Gastroesophageal sphincter (tissue), 4 donors: ENCODE results near the gene KIAA0825. TPM values are rescaled to one million over a fixed set of nuclear protein-coding genes. Genes with fewer than 3 reads are reported as not detected.

Source experiments
- ATAC-seq: fragments of 150-250 bp; one replicate; pipeline ENCODE4 v1.9.1; 2016; ENCODE audit warnings: mild to moderate bottlenecking, moderate library complexity
- H3K27ac ChIP-seq, 4 donors: fragments of 200-600 bp; sonication (generic) in 3 of 4; 1 replicate in 3 of 4; 2 replicates in 1 of 4; pipeline ENCODE4 v1.5.1; 2016 to 2019
- H3K27me3 ChIP-seq: fragments of 200-600 bp; sonication (generic); one replicate; pipeline ENCODE4 v1.5.1; 2019
- H3K36me3 ChIP-seq, 2 donors: fragments of 200-600 bp; sonication (generic); one replicate each; pipeline ENCODE4 v1.5.1; 2019; ENCODE audit warnings: control low read depth in 1 of 2
- H3K4me1 ChIP-seq, 3 donors: fragments of 200-600 bp; sonication (generic); 1 replicate in 2 of 3; 2 replicates in 1 of 3; pipeline ENCODE4 v1.5.1; 2016 to 2019; ENCODE audit warnings: control low read depth in 2 of 3
- H3K4me3 ChIP-seq, 2 donors: fragments of 200-600 bp; sonication (generic); one replicate each; pipeline ENCODE4 v1.5.1; 2019; ENCODE audit warnings: mild to moderate bottlenecking in 1 of 2, moderate library complexity in 1 of 2
- H3K9me3 ChIP-seq, 3 donors: fragments of 200-600 bp; sonication (generic); one replicate each; pipeline ENCODE4 v1.5.1; 2017 to 2019; ENCODE audit warnings: control low read depth in 2 of 3
- CTCF ChIP-seq, 4 experiments: fragments of 200-600 bp in 2 of 4; fragments of 450-650 bp in 2 of 4; sonication (generic) in 1 of 4; IDR thresholded peaks; one replicate each; pipeline ENCODE4 v1.5.1; 2017 to 2019; ENCODE audit warnings: antibody characterized with exemption in 4 of 4, mild to moderate bottlenecking in 2 of 4, moderate library complexity in 2 of 4
- EP300 ChIP-seq: sonication (generic); formaldehyde crosslinking; IDR thresholded peaks from one replicate; pipeline ENCODE4 v1.6.1; 2017; ENCODE audit warnings: antibody characterized with exemption, mild to moderate bottlenecking
- POLR2A ChIP-seq, 2 donors: fragments of 450-650 bp; IDR thresholded peaks; one replicate each; pipeline ENCODE4 v1.6.1; 2017; ENCODE audit warnings: antibody characterized with exemption in 2 of 2, mild to moderate bottlenecking in 2 of 2, moderate library complexity in 1 of 2
- POLR2AphosphoS5 ChIP-seq: sonication (generic); formaldehyde crosslinking; IDR thresholded peaks from one replicate; pipeline ENCODE4 v1.6.1; 2017; ENCODE audit warnings: antibody characterized with exemption
- WGBS, 2 donors: methylation state at CpG; one replicate each; pipeline ENCODE4 v1.1.5; 2018; ENCODE audit warnings: low coverage in 1 of 2; 5-methylcytosine and 5-hydroxymethylcytosine counted together
- total RNA-seq, 4 donors: library from RNA; depleted of rRNA; stranded (reverse); fragments of >200 nt; gene quantifications; one replicate each; pipeline ENCODE4 v1.1.0, GENCODE V29; 2016

KIAA0825 gene
- total RNA-seq, 4 donors from 2014 or later, result 3.0 to 7.9 (median 4.8) TPM

GRCh38 chr5:94192658-94193391, 425.6 kb downstream of the KIAA0825 start:
- H3K4me3 ChIP-seq, result no peak overlapping the region
- WGBS, 2 donors, result 88 to 100% methylated on average over 3 of the region's 3 CpGs
- no peaks in the 10 kb centered on the region for H3K27me3 ChIP-seq
- no peak for ATAC-seq
- H3K4me1 ChIP-seq, result no peaks in the 10 kb centered on the region
- TF ChIP-seq POLR2AphosphoS5 (no peak), EP300 (no peak), POLR2A (IDR thresholded peaks at IDR 0.05) (no peak), CTCF (IDR thresholded peaks at IDR 0.05) (no peak)
- no peak overlapping the region for H3K27ac ChIP-seq
- no peaks in the 10 kb centered on the region for H3K36me3 ChIP-seq
- H3K9me3 ChIP-seq, result no peaks in the 10 kb centered on the region

- H3K4me3 ChIP-seq, result no peak overlapping the region
- H3K27ac ChIP-seq, result no peak overlapping the region
- 61 to 85% methylated on average over 2 of the region's 2 CpGs for WGBS, 2 donors
- no peak for TF ChIP-seq POLR2AphosphoS5
- H3K36me3 ChIP-seq, result no peaks in the 10 kb centered on the region
- no peaks in the 10 kb centered on the region for H3K4me1 ChIP-seq
- no peaks in the 10 kb centered on the region for H3K27me3 ChIP-seq
- ATAC-seq, result no peak
- no peaks in the 10 kb centered on the region for H3K9me3 ChIP-seq
Measured at GRCh38 chr5:94191604-94192003, 426.8 kb downstream of the KIAA0825 start.

GRCh38 chr5:94188725-94189124, 429.7 kb downstream of the KIAA0825 start:
- 63 to 69% methylated on average over 2 of the region's 2 CpGs for WGBS, 2 donors
- Histone ChIP-seq H3K4me1 (no peaks in the 10 kb centered on the region), H3K27ac (no peak overlapping the region), H3K36me3 (no peaks in the 10 kb centered on the region), H3K4me3 (no peak overlapping the region), H3K27me3 (no peaks in the 10 kb centered on the region), H3K9me3 (no peaks in the 10 kb centered on the region)
- no peak for TF ChIP-seq POLR2AphosphoS5
- TF ChIP-seq EP300, result no peak
- ATAC-seq, result no peak

GRCh38 chr5:94184870-94185269, 433.5 kb downstream of the KIAA0825 start:
- Histone ChIP-seq H3K27ac (no peak overlapping the region), H3K27me3 (no peaks in the 10 kb centered on the region), H3K4me3 (no peak overlapping the region), H3K9me3 (no peaks in the 10 kb centered on the region), H3K4me1 (no peaks in the 10 kb centered on the region), H3K36me3 (no peaks in the 10 kb centered on the region)
- no peak for ATAC-seq
- no peak for TF ChIP-seq EP300
- TF ChIP-seq POLR2AphosphoS5, result no peak
- TF ChIP-seq POLR2A (IDR thresholded peaks at IDR 0.05), result no peak
- TF ChIP-seq CTCF (IDR thresholded peaks at IDR 0.05), result no peak
- WGBS, 2 donors, result 67% methylated on average over 1 of the region's 1 CpG

GRCh38 chr5:94181895-94182294, 436.5 kb downstream of the KIAA0825 start:
- H3K4me1 ChIP-seq, result no peaks in the 10 kb centered on the region
- H3K4me3 ChIP-seq, result no peak overlapping the region
- H3K27me3 ChIP-seq, result no peaks in the 10 kb centered on the region
- H3K36me3 ChIP-seq, result no peaks in the 10 kb centered on the region
- WGBS, 2 donors, result 49 to 59% methylated on average over 2 of the region's 2 CpGs
- TF ChIP-seq POLR2AphosphoS5 (no peak), CTCF (IDR thresholded peaks at IDR 0.05) (no peak), EP300 (no peak), POLR2A (IDR thresholded peaks at IDR 0.05) (no peak)
- ATAC-seq, result no peak
- no peaks in the 10 kb centered on the region for H3K9me3 ChIP-seq
- no peak overlapping the region for H3K27ac ChIP-seq

- no peak overlapping the region for H3K4me3 ChIP-seq
- H3K27me3 ChIP-seq, result no peaks in the 10 kb centered on the region
- no peaks in the 10 kb centered on the region for H3K4me1 ChIP-seq
- no peak overlapping the region for H3K27ac ChIP-seq
- H3K9me3 ChIP-seq, result no peaks in the 10 kb centered on the region
- no peaks in the 10 kb centered on the region for H3K36me3 ChIP-seq
- no peak for ATAC-seq
- no peak for TF ChIP-seq POLR2A (IDR thresholded peaks at IDR 0.05)
- no peak for TF ChIP-seq EP300
- no peak for TF ChIP-seq POLR2AphosphoS5
- no peak for TF ChIP-seq CTCF (IDR thresholded peaks at IDR 0.05)
Measured at GRCh38 chr5:94180761-94181160, 437.6 kb downstream of the KIAA0825 start.
